ENCODE results near the gene MDM2. TPM values are rescaled to one million over a fixed set of nuclear protein-coding genes. Genes with fewer than 3 reads are reported as not detected.

MDM2 gene
- total and polyA plus RNA-seq, 2 of the 13 experiments (the other 11 are each of a cell fraction or from before 2014, with no cell fraction given) = 29.3 to 314 TPM

DNA sequence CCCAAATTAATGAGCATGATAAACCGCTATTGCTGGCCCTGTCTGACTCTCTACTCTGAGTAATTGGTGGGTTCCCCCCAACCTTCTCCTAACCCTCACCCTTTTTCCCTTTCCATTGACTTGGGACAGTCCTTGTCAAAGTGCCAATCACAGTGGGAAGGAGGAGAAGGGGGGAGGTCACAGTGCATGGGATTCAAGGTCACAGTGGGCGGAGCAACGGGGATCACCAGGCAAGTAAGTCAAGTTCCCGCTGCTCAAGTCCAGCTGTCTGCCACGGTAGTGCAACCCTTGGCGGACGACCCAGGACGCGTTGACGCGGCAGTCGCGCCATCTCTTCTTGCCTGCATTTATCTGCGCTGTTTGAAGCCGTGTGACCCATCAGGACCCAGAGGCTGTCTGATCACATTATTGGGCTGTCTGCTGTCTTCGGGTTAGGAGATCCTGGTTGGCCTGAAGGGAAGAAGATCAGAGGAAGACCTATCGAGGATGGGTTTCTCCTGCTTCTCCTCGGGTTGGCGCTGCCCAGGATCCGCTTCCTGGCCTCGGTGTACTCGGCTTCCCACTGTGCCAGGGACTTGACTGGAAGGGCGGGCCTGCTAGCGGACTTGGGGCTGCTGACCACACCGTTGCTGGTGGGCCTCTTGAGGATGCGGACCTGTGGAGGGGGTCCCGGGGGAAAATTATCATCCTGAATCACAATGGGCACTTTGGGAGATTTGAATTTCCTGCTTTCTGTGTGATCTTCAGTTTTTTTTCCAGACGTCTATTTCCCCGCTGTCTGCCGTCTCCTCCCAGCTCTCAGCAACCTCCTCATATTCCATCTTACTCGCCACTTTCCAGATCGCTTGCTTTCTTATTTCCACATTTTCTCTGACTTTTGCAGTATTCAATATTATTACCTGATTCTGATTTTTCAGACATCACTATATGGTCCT, 3.1 kb upstream of the MDM2 start (continued):
- TF ChIP-seq SRF (IDR thresholded peaks at IDR 0.05; ENCODE audit: low read depth, low read length) = no peak
- TF ChIP-seq ZNF337 (CRISPR knock-in tag; IDR thresholded peaks at IDR 0.05; ENCODE audit: borderline replicate concordance, low read depth) = peak; percentile 31; the same call in 1 of the 2 replicates
- peak; percentile 84 for TF ChIP-seq ZFX (CRISPR knock-in tag; IDR thresholded peaks at IDR 0.05; ENCODE audit: low read depth)
- TF ChIP-seq U2AF1 (optimal IDR thresholded peaks at IDR 0.05; ENCODE audit: low read depth, low read length) = no peak
- peak; percentile 71; the same call in 1 of the 2 replicates for TF ChIP-seq ZNF317 (CRISPR knock-in tag; IDR thresholded peaks at IDR 0.05)
- TF ChIP-seq AFF4 (CRISPR knock-in tag; IDR thresholded peaks at IDR 0.05) = peak; percentile 85
- TF ChIP-seq SMARCE1 (IDR thresholded peaks at IDR 0.05; ENCODE audit: borderline replicate concordance) = no peak
- TF ChIP-seq, protein P1, sequence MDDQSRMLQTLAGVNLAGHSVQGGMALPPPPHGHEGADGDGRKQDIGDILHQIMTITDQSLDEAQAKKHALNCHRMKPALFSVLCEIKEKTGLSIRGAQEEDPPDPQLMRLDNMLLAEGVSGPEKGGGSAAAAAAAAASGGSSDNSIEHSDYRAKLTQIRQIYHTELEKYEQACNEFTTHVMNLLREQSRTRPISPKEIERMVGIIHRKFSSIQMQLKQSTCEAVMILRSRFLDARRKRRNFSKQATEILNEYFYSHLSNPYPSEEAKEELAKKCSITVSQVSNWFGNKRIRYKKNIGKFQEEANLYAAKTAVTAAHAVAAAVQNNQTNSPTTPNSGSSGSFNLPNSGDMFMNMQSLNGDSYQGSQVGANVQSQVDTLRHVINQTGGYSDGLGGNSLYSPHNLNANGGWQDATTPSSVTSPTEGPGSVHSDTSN (CRISPR knock-in tag; IDR thresholded peaks at IDR 0.05; ENCODE audit: borderline replicate concordance) = no peak
- TF ChIP-seq SNRNP70 (IDR thresholded peaks at IDR 0.05; ENCODE audit: low read depth, low read length) = no peak
- TF ChIP-seq ZNF24 (IDR thresholded peaks at IDR 0.05) = no peak
- peak; percentile 65; the same call in 1 of the 2 replicates for TF ChIP-seq ZNF564 (CRISPR knock-in tag; IDR thresholded peaks at IDR 0.05)
- TF ChIP-seq RBAK (CRISPR knock-in tag; IDR thresholded peaks at IDR 0.05) = no peak
- no peak for TF ChIP-seq CHCHD3 (CRISPR knock-in tag; IDR thresholded peaks at IDR 0.05)
- no peak for TF ChIP-seq ZNF260 (CRISPR knock-in tag; IDR thresholded peaks at IDR 0.05; ENCODE audit: borderline replicate concordance, low read depth)
- no peak for TF ChIP-seq ZNF143 (CRISPR knock-in tag; IDR thresholded peaks at IDR 0.05)
- TF ChIP-seq ZFP62 (CRISPR knock-in tag; IDR thresholded peaks at IDR 0.05) = no peak
- TF ChIP-seq KDM1A (CRISPR knock-in tag; IDR thresholded peaks at IDR 0.05) = 0 out of 2 replicates have a peak, but pooled peaks have one; percentile 14
- no peak for TF ChIP-seq MAFK (conservative IDR thresholded peaks at IDR 0.05 in 1 of 2, IDR thresholded peaks at IDR 0.05 in 1 of 2; ENCODE audit: low read length in 2 of 2)
- no peak for TF ChIP-seq RNF2 (conservative IDR thresholded peaks at IDR 0.05; ENCODE audit: low read depth)
- TF ChIP-seq NR2F1 (CRISPR knock-in tag; IDR thresholded peaks at IDR 0.05) = peak; percentile 54 to 83
- TF ChIP-seq, protein P2, sequence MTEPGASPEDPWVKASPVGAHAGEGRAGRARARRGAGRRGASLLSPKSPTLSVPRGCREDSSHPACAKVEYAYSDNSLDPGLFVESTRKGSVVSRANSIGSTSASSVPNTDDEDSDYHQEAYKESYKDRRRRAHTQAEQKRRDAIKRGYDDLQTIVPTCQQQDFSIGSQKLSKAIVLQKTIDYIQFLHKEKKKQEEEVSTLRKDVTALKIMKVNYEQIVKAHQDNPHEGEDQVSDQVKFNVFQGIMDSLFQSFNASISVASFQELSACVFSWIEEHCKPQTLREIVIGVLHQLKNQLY (CRISPR knock-in tag; IDR thresholded peaks at IDR 0.05) = peak; percentile 38; the same call in 1 of the 2 replicates
- peak; percentile 99 for TF ChIP-seq SP5 (CRISPR knock-in tag; IDR thresholded peaks at IDR 0.05; ENCODE audit: borderline replicate concordance, low read depth)

Data from HepG2 (cell line).